ENCODE data around the gene FAM180B.

DNA sequence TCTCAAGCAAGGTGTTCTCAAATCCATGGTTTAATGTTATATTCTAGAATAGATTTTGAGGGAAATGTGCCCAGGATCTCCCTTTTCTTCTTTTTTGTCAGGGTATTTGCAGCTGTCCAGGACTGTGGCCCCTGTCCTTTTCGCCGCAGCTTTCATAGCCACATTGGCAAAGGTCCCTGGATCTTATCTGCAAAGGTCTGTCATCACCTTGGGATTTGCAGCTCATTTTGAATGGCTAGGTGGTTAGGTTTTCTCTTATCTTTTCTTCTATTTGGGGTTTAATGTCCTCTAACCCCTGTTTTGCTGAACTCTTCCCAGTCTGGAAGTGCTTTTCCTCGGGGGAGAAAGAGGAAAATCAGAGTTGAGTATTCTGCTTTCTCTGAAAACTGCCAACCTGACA lies 19.4 kb downstream of the FAM180B start:
- TF ChIP-seq, protein P1, sequence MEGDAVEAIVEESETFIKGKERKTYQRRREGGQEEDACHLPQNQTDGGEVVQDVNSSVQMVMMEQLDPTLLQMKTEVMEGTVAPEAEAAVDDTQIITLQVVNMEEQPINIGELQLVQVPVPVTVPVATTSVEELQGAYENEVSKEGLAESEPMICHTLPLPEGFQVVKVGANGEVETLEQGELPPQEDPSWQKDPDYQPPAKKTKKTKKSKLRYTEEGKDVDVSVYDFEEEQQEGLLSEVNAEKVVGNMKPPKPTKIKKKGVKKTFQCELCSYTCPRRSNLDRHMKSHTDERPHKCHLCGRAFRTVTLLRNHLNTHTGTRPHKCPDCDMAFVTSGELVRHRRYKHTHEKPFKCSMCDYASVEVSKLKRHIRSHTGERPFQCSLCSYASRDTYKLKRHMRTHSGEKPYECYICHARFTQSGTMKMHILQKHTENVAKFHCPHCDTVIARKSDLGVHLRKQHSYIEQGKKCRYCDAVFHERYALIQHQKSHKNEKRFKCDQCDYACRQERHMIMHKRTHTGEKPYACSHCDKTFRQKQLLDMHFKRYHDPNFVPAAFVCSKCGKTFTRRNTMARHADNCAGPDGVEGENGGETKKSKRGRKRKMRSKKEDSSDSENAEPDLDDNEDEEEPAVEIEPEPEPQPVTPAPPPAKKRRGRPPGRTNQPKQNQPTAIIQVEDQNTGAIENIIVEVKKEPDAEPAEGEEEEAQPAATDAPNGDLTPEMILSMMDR (conservative IDR thresholded peaks at IDR 0.05 in 1 of 2, IDR thresholded peaks at IDR 0.05 in 1 of 2; ENCODE audit: extremely low read depth in 1 of 2, insufficient read depth in 1 of 2, low read depth in 1 of 2, low read length in 2 of 2): no peak
- TF ChIP-seq EZH2 (IDR thresholded peaks at IDR 0.05; ENCODE audit: borderline replicate concordance, low read length): no peak

Data from mammary epithelial cell (primary cell).